Activated T-cell treated with anti-CD3 and anti-CD28 coated beads, Interleukin-2, amount 50 U/mL, for 1 hour (primary cell): ENCODE measurements around the gene MARCKS.

Experiments
- DNase-seq: peaks from one replicate; pipeline ENCODE4 v3.0.0-alpha.2; 2020

The MARCKS gene

DNA sequence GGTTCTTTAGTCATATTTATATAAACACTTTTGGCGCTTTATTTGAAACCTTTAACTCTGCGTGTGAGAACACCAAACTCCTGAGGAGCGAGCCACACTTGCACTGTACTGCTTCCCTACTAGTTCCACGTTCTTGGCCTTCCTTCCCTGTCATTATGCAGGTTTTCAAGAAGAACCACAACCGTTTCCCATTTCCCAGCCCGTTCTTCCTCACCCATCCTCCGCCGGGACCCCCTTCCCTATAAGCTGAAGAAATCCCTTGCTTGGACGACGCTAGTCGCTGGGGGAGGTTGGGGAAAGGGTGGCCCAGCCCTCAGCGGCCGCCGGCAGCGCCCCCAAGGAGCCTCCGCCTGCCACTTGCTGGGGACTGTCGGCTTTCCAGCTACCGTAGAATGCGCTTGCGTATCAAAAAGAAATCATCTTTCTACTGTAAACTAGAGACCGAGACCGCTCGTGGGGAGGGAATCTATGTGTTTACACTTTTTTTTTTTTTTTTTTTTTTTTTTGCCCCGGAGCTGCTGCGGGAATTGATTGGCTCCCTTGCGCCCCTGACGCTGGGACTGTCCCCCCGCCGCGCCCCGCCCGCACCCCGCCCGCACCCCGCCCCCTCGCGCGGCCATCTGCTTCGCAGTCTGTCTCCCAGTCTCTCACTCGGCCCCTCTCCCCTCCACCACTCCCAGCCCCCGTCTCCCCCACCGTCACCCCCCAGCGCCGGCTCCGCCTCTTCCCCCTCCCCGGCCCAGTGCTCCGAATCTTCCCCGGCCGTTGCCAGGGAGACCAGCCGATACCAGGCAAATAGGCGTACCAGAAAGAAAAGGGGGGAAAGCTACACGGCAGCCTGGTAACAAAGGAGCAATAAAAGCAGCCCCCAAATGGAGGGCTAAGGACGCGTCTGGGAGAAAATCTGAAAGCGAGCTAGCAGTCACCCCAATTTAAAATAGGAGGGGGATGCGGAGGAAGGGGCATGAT is 2.3 kb upstream of the MARCKS start:
- no peak for DNase-seq

DNA sequence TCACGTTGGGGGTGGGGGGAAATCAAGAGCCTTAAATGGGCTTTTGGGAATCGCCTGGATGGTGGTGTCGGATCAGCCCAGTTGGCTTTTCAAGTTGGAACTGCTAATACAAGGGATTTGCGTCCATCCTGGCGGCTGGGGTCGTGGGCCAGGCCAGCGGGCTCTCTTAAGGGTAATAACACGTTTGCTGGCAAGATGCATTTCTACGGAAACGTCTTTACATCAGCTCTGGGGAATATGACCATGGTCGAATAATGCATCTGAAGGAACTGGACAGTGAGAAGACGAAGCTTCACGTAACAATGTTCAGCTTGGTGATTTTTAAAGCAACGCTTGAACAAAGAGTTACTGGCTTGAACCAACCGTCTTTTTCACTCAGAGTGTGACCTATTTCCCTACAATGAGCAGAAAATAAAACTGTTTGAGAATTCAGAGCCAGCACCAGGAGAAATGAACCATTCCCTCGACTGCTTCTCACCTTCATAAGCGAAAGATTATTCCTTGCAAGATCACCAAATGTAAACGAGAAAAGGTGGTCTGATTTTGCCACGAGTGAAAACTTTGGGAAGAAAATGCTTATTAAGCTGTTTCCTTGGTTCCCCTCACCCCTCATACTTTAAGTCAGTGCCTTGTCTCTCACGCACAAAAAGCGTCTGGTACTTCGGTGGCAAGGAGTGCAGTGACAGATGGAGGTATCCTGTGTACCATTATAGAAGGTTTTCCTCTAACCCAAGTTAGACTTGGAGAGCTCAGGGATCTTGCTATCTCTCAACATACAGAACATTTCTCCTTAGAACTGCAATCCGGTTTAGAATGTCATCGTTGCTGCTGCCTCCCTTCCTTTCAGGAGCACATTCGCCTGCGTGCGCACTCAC is 1.4 kb upstream of the MARCKS start:
- no peak for DNase-seq

DNA sequence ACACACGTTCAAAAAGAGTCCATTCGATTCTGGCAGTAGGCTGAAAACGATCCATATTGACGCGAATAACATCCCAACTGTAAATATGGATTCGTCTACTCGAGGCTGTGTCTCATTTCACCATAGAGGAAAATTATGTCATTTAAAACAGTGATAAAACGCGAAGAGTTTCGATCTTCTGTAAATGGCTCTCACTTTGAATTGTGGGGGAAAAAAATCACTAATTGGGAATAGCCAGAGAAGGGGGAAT is 845 bp upstream of the MARCKS start:
- no peak for DNase-seq

DNA sequence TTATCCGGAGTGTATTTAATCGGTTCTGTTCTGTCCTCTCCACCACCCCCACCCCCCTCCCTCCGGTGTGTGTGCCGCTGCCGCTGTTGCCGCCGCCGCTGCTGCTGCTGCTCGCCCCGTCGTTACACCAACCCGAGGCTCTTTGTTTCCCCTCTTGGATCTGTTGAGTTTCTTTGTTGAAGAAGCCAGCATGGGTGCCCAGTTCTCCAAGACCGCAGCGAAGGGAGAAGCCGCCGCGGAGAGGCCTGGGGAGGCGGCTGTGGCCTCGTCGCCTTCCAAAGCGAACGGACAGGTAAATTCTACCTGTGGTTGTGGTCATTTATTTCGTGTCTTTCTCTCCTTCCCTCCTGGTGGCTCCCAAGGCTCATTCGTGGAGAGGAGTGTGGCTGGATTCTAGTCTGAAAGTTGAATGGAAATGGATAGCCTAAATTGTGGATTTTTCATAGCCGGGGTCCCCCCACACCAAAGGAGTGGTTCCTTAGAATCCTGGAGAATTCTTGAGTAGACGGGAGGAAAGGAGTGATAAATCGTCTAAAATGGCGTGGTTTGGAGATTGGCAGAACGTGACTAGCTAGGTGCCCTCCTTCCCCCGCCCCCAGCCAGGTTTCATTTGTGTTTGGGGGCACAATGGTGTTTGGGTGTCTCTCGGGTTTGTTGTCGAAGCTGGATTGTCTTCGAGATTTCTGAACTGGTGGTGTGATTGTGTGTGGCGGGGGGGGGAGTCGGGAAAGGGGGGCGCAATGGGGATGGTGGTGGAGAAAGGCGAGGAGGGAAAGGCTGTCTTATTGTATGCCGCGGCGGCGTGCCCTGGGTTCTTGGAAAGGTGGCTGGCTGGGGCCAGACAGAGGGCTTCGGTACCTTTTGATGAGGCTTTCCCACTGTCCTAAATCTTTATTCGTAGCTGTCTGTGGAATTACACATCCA is 673 bp downstream of the MARCKS start:
- DNase-seq = no peak

DNA sequence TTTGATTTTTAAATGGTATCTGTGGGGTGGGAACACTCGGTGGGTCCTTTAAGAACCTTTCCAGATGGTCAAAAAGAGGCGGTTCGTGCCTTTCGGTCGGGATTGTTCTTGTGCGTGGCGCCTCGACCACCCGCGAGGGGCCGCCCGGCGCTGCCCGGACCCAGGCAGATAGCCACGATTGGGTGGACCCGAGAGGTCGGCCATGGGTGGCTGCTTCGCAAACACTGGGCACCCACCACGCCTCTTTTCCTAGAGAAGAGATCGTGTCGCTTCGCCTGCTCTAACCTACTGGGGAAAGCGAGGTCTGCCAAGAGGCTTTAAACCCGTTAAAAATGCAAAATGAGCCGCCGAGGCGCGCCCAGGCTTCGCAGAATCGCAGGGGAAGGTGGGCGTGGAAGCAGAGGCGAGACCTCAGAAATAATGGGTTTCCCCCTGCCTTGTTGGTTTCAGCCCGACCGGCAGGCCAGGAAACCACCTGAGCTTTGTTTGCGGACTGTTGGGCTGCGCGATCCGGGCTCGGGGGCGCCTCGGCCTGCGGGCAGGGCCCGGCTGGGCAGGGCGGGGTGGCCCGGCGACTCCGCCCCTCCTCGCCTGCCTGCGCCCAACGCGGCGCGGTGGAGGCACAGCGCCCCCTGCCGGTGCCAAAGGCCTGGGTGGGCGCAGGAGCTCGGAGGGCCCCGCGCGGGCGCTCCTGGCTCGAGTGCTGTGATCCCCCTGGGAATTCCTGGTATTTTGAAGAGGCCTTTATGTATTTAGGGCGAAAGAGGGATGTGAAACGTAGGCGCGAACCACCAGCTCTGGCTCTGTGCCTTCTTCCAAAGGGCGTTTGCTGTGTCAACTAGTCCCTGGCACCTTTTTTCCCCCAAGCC is 1.6 kb downstream of the MARCKS start:
- peak; percentile 77 for DNase-seq

DNA sequence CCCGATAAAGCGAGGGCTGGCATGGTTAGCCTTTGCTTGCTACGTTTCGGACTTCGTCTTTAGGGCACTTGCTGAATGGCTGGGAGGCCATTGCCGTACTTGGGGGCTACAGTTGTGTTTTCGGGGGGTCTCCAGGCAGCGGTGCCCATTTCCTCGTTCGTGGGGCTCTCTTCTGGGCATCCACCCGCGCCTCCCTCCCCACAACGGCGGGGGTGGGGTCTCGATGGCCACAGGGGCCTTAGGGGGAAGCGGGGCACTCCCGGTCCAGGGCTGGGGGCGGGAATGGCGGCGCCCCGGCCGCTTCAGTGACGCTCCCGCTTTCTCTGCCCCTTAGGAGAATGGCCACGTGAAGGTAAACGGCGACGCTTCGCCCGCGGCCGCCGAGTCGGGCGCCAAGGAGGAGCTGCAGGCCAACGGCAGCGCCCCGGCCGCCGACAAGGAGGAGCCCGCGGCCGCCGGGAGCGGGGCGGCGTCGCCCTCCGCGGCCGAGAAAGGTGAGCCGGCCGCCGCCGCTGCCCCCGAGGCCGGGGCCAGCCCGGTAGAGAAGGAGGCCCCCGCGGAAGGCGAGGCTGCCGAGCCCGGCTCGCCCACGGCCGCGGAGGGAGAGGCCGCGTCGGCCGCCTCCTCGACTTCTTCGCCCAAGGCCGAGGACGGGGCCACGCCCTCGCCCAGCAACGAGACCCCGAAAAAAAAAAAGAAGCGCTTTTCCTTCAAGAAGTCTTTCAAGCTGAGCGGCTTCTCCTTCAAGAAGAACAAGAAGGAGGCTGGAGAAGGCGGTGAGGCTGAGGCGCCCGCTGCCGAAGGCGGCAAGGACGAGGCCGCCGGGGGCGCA is 2.4 kb downstream of the MARCKS start:
- DNase-seq = no peak

DNA sequence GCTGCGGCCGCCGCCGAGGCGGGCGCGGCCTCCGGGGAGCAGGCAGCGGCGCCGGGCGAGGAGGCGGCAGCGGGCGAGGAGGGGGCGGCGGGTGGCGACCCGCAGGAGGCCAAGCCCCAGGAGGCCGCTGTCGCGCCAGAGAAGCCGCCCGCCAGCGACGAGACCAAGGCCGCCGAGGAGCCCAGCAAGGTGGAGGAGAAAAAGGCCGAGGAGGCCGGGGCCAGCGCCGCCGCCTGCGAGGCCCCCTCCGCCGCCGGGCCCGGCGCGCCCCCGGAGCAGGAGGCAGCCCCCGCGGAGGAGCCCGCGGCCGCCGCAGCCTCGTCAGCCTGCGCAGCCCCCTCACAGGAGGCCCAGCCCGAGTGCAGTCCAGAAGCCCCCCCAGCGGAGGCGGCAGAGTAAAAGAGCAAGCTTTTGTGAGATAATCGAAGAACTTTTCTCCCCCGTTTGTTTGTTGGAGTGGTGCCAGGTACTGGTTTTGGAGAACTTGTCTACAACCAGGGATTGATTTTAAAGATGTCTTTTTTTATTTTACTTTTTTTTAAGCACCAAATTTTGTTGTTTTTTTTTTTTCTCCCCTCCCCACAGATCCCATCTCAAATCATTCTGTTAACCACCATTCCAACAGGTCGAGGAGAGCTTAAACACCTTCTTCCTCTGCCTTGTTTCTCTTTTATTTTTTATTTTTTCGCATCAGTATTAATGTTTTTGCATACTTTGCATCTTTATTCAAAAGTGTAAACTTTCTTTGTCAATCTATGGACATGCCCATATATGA is 3.2 kb downstream of the MARCKS start:
- no peak for DNase-seq

DNA sequence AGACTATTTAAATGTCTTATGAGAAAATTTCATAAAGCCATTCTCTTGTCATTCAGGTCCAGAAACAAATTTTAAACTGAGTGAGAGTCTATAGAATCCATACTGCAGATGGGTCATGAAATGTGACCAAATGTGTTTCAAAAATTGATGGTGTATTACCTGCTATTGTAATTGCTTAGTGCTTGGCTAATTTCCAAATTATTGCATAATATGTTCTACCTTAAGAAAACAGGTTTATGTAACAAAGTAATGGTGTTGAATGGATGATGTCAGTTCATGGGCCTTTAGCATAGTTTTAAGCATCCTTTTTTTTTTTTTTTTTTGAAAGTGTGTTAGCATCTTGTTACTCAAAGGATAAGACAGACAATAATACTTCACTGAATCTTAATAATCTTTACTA is 5.0 kb downstream of the MARCKS start:
- no peak for DNase-seq

DNA sequence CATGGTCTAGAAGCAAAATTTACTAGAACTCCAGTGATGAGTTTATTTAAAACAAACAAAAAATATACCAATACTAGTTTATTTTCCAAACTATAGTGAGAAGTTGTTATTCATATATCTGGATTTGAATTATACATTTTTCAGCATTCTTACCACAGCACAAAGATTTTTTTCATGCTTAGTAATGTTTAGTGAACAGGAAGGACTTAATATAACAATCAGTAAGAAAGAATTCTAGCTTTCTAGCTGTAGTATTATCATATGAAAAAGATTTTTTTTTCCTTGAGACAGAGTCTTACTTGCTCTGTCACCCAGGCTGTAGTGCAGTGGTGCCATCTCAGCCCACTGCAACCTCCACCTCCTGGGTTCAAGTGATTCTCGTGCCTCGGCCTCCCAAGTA is 13.8 kb downstream of the MARCKS start:
- DNase-seq = no peak

DNA sequence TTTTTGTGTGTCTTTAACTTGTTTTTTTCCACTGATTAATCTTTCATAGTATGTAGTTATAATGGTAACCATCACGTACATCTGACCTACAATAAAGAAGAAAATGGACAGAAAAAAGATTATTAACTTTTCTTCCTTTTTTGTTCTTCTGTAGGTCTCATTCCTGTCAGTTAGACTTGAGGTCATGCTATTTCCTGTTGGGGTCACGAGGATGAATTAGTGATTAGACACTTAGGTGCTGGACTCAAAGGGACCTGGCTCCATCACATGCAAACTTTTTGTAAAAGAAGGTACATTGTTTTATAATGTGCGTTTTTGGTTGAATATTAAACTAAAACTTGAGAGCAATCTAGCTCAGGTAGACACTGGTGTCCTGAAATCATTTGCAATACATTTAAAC is 14.8 kb downstream of the MARCKS start:
- no peak for DNase-seq

DNA sequence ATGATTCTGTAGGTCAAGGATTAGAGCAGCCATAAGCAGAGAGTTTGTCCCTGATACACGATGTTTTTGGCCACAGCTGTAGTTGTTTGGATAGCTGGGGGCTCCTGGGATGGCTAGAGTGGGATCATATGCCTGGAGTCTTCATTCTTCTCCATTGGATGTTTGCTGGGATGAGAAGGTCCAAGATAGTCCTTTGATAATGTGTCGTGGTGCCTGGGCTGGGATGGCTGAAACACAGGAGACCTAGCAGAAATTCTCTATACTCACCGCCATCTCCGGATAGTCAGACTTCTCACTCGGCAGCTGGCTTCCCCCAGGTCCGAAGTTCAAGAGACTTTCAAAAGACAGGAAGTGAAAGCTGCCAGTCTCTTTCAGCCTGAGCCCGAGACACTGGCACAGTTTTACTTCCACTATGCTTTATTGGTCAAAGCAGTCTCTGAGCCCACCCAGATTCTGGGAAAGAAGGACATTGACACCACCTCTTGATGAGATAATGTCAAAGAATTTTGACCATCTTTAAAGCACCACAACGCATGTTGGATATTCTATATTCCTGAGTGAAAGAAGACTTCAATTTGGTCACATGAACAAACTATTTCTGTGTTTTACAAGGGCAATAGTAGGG is 16.0 kb downstream of the MARCKS start:
- no peak for DNase-seq

DNA sequence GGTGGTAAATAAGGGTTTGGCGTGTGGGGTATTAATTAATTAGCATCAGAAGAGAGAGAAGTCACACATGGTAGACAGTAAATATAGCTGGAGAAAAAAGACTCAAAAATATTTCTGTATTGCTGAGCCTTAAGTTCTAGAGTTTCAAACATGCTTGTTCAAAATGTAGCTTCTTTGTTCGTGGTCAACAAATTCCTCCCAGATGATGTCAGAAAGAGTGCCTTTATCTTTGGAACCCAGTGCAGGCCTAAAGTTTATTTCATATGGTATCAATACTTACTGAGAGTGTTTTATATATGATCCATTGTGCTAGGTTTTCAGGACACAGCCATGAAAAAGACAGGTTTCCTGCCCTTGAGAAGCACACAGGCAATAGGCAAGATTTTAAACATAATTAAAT is 18.3 kb downstream of the MARCKS start:
- no peak for DNase-seq

DNA sequence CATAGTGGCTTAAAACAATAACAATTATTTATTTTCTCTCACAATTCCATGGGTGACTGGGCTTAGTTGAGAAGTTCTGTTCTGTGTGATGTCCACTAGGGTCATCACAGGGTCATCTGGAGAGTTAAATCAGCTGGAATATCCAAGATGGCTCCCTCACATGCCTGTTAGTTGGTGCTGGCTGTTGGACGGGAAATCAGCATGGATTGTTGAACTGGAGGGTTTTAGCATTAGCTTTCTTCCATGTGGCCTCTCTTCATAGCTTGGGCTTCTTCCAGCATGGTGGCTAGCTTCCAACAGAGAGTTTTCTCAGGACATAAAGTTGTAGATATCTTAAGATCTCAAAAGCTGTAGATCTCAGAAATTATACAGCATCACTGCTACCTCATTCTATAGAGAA is 19.6 kb downstream of the MARCKS start:
- no peak for DNase-seq

DNA sequence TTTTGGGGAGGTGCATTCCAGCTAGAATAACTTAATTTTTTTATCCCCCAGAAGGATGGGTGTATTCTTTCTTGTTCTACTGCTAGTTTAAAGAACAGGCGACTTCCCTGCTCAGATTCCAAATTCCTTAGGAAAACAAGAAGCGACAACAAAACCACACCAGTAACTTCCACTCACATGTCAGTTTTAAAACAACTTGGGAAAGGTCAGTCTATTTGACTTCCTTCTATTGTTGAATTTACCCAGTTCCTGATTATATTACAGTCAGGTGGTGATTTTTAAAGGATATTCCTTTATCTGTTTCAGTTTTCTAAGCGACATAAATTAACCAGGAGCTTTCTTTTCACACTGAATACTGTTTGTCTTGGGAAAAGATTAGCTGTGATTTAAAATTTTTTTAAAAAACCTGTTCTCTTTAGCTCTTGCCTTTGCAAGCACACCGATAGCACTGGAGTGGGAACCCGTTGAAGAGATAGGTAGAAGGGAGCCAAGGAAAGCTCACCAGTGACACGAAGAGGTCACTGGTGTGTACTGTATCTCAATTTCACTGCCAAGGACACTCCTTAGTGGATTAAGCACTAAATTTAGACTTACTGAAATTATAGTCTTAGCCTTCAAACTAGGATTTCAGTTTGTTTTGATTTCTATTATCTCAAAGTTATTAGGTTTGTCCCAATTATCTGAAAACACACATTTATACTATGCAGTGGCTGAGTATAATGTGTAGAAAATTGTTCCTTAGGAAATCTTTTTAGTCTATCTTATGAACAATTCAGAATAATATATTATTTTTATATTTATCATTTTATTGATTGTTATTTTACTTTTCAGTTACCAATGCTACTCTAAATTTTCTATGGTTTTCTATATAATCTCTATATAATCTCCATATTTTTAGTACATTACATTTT is 22.3 kb downstream of the MARCKS start:
- DNase-seq = no peak

DNA sequence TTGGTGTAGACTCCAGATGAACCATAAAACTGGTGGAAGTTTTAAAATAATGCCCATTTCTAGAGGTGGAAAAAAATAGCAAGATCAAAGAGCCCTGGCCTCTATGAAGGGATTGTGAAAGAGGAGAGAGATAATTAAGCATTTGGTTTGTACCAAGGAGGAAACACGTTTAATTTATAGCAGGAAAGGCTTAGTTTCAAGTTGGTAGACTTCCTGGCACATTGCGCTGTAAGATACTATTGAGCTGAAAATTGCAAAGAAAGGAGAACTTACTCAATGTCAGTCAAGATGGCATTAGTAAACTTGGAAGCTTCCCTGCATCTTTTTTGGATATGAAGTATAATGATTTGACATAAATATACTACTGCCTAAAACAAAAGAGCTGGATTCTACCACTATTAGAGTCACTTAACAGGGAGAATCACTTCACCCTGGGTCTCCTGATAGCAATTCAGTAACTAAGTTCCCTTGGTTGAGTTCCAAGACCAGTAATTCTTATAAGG is 24.4 kb downstream of the MARCKS start:
- no peak for DNase-seq

DNA sequence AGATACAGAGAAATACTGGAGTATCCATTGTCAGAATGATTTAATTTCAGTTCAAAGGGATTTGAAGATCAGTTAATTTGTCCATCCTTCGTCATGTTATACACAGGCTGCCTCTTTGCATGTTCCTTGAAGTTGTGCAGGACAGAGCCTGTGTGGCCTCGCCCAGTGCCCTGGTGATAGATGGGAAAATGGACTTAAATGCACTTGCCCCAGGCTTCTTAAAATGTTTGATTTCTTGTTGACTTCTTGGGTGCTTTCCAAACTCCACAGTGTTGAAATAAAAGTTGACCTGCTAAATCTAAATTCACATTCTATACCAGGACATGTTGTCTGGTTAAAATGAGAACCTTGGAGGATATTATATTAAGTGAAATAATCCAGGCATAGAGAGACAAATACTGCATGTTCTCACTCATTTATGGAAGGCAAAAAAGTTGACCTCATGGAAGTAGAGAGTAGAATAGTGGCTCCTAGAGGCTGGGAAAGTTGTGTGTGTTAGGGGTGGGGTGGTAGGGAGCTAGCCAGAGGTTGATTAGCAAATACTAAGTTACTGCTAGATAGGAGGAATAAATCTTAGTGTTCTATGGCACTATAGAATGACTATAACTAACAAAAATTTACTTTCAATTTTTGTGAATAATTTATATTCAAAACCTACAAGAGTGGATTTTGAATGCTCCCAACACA is 25.3 kb downstream of the MARCKS start:
- DNase-seq = no peak

DNA sequence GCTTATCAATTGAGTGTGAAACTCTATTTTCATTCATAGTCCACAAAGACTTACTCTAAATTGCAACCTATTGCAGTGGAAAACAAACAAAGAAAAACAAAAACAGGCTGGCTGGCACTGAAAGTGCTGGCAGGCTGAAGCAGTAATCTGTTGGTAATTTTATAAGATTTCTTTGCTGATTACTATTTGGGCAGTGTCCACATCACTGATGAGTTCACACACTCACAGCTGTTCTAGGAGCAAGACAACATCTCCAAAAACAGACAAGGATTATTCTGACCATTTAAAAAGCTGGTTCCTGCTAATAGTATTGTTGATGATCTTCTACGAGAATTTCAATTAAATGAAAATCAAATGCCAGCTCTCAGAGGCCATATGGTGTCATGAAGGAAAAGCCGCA is 26.9 kb downstream of the MARCKS start:
- no peak for DNase-seq

DNA sequence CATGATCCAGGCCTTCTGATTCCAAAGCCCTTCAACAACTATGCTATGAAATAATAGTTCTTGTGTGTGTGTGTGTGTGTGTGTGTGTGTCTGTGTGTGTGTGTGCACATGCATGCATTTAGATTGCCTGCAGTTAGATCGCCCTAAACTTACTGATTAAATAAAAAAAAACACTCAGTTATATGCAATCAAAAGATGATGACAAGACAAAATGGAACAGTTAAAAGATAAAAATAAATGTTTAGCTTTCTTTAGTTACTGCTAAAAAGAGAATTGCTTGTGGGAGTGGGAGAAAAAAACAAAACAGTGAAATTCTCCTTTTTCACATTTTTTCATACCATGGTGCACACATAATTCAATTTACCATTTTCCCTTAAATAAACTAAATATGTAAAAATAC is 29.4 kb downstream of the MARCKS start:
- no peak for DNase-seq
